ENCODE data around the gene MAST2.

MAST2 gene

DNA sequence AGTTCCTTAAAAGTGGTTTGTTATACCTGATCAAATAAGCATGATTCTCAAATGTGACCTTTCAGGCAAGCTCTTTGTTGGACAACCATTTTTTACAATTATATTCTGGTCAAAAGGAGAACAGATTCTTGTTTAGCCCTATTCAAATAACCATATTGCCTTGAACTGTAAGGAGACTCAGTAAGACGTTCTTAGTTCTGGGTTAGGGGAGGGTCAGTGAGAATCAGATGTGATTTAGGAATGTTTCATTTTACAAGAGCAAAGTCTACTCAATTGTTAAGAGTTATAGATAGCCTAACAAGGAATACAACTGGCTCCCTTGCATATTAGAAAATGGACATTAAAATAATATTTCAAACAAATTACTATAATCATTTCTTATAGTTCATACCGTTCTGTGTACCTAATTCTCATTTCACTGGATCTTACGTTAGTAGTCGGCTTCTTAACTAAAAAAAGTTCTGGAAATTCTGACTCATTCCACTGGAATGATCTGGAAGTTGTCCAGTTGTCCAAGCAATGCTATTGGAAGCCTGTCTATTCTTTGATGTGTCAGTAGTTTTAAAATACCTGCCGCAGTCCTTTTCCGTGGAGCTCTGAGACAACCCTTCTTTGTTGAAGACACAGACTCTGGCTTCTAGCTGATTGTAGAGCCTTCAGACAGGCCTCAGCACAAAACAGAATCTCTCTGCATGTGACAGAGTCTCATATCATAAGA lies 88.8 kb downstream of the MAST2 start:
- no peaks in the 10 kb centered on the region for H3K36me3 ChIP-seq
- no peak for TF ChIP-seq CTCF (IDR thresholded peaks at IDR 0.05; ENCODE audit: low read depth, low read length)
- no peak overlapping the region for H3K27ac ChIP-seq
- no peak for DNase-seq
- no peaks in the 10 kb centered on the region for H3K9me3 ChIP-seq (ENCODE audit: severe bottlenecking)
- no peaks in the 10 kb centered on the region for H3K27me3 ChIP-seq (ENCODE audit: insufficient read depth, low read depth, severe bottlenecking)
- no peak overlapping the region for H3K4me3 ChIP-seq (ENCODE audit: low read depth, low read length)

DNA sequence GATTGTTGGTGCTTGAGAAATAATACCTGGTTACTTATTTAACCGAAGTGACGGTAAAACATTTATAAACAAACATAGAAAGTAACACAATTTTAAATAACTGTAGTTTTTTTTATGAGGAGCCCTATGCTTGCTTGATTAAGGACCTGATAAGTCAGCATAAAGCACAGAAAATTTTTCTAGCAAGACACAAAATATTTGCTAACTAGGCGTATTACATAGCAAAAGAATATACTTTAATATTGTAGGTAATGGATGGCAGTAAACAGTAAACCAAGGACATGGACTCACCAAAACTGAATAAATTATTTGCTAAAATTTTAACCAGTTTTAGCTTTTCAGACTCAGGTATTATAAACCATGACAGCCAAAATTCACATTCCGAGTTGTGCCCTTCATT lies 90.9 kb downstream of the MAST2 start:
- Histone ChIP-seq H3K4me3 (ENCODE audit: low read depth, low read length) (no peak overlapping the region), H3K27ac (no peak overlapping the region), H3K27me3 (ENCODE audit: insufficient read depth, low read depth, severe bottlenecking) (no peaks in the 10 kb centered on the region), H3K36me3 (no peaks in the 10 kb centered on the region), H3K9me3 (ENCODE audit: severe bottlenecking) (no peaks in the 10 kb centered on the region)
- no peak for TF ChIP-seq CTCF (IDR thresholded peaks at IDR 0.05; ENCODE audit: low read depth, low read length)
- no peak for DNase-seq

GRCh38 chr1:45894921-45895320 lies 91.5 kb downstream of the MAST2 start:
- Histone ChIP-seq H3K27me3 (ENCODE audit: insufficient read depth, low read depth, severe bottlenecking) (no peaks in the 10 kb centered on the region), H3K4me3 (ENCODE audit: low read depth, low read length) (no peak overlapping the region), H3K27ac (no peak overlapping the region), H3K36me3 (no peaks in the 10 kb centered on the region), H3K9me3 (ENCODE audit: severe bottlenecking) (no peaks in the 10 kb centered on the region)
- no peak for TF ChIP-seq CTCF (IDR thresholded peaks at IDR 0.05; ENCODE audit: low read depth, low read length)
- no peak for DNase-seq

DNA sequence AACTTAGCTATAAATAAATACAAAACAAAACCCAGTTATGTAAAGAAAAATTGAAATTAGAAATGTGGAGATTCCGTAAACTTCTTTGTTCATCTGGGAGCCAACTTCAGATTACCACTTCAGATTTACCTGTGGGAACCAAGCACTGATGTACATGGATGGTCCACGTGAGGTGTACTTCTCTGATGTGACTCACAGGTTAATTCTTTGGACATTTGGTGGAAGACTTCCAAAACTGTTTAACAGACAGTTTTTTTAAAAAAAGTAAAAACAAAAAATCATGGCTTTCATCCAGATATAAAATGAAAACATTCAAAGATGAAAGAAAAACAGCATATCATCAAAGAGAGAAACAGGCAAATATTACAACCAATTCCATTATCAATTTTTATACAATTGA lies 92.0 kb downstream of the MAST2 start:
- no peak for TF ChIP-seq CTCF (IDR thresholded peaks at IDR 0.05; ENCODE audit: low read depth, low read length)
- Histone ChIP-seq H3K27me3 (ENCODE audit: insufficient read depth, low read depth, severe bottlenecking) (no peaks in the 10 kb centered on the region), H3K27ac (no peak overlapping the region), H3K9me3 (ENCODE audit: severe bottlenecking) (no peaks in the 10 kb centered on the region), H3K36me3 (no peaks in the 10 kb centered on the region), H3K4me3 (ENCODE audit: low read depth, low read length) (no peak overlapping the region)
- DNase-seq: no peak

DNA sequence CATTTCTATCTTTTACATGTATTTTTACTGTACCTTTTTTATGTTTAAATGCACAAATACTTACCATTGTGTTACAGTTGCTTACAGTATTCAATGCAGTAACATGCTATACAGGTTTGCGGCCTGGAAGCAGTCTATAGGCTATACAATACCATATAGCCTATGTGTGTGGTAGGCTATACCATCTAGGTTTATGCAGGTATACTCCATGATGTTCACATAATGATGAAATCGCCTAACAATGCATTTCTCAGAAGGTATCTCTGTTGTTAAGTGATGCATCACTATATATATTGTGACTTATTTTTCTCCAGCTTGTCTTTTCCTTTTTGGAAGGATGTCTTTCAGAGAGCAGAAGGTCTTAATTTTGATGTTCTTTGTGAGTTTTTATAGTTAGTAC lies 103.5 kb downstream of the MAST2 start:
- Histone ChIP-seq H3K27ac (no peak overlapping the region), H3K9me3 (ENCODE audit: severe bottlenecking) (no peaks in the 10 kb centered on the region), H3K36me3 (no peaks in the 10 kb centered on the region), H3K27me3 (ENCODE audit: insufficient read depth, low read depth, severe bottlenecking) (no peaks in the 10 kb centered on the region), H3K4me3 (ENCODE audit: low read depth, low read length) (no peak overlapping the region)
- DNase-seq: no peak
- no peak for TF ChIP-seq CTCF (IDR thresholded peaks at IDR 0.05; ENCODE audit: low read depth, low read length)

- Histone ChIP-seq H3K27ac (no peak overlapping the region), H3K9me3 (ENCODE audit: severe bottlenecking) (no peaks in the 10 kb centered on the region), H3K4me3 (ENCODE audit: low read depth, low read length) (no peak overlapping the region), H3K36me3 (no peaks in the 10 kb centered on the region), H3K27me3 (ENCODE audit: insufficient read depth, low read depth, severe bottlenecking) (no peaks in the 10 kb centered on the region)
- TF ChIP-seq CTCF (IDR thresholded peaks at IDR 0.05; ENCODE audit: low read depth, low read length): no peak
- DNase-seq: no peak
Measured at GRCh38 chr1:45908611-45909140, 105.3 kb downstream of the MAST2 start.

Measured in WERI-Rb-1 (cell line).